ENCODE data around the gene ARHGAP29.

DNA sequence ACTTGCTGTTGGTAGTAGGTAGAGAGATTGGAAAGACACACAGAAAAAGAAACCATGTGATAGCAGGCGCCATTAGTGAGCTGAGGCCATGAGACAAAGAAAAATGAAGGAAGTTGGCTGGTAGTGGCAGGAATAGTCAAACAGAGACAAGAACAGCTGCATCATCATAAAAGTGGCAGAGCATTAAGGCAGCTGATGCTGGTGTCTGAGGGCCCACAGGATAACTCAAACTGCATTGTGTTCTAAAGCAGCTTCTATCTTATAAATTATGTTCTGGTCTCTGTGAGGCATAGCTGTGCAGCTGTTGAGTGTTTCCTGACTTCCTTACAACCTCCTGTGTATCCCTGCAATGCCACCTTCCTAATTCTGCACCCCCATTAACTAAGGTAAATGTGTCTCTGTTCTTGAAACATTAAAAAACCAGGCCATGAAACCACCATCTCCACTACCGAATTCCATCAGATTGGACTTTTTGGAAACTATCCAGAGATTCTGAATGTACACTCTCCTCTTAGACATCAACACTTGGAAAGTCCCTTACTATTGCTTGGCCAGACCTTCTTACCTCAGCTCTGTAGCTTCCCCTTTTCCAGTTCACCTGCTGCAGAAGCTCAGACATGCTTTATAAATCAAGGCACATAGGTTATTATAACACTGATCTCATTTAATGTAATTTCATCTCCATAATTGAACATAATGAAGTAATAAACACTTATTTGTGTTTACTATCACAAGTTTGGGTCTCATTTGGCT, 23.4 kb upstream of the ARHGAP29 start:
- TF ChIP-seq, protein P1, sequence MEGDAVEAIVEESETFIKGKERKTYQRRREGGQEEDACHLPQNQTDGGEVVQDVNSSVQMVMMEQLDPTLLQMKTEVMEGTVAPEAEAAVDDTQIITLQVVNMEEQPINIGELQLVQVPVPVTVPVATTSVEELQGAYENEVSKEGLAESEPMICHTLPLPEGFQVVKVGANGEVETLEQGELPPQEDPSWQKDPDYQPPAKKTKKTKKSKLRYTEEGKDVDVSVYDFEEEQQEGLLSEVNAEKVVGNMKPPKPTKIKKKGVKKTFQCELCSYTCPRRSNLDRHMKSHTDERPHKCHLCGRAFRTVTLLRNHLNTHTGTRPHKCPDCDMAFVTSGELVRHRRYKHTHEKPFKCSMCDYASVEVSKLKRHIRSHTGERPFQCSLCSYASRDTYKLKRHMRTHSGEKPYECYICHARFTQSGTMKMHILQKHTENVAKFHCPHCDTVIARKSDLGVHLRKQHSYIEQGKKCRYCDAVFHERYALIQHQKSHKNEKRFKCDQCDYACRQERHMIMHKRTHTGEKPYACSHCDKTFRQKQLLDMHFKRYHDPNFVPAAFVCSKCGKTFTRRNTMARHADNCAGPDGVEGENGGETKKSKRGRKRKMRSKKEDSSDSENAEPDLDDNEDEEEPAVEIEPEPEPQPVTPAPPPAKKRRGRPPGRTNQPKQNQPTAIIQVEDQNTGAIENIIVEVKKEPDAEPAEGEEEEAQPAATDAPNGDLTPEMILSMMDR (IDR thresholded peaks at IDR 0.05) = no peak
- no peak for TF ChIP-seq POLR2A (IDR thresholded peaks at IDR 0.05)

All from Peyer's patch (tissue), 4 donors.